SJCRH30 (cell line): ENCODE data around the gene ZMIZ2. TPM values are rescaled to one million over a fixed set of nuclear protein-coding genes. Genes with fewer than 3 reads are reported as not detected.
"Not testable (repeated sequence)": the region's sequence is repeated elsewhere in the genome, so short reads cannot be mapped to it uniquely, and the experiment has no call there.

Source experiments
- DNase-seq, 2 experiments: peaks; one replicate each; pipeline ENCODE4 v3.0.0-alpha.2; 2015 to 2020
- H3K27ac ChIP-seq: fragments of 250-450 bp; sonication (Bioruptor Pico); 2 replicates; pipeline ENCODE4 v1.5.1; 2020; ENCODE audit warnings: mild to moderate bottlenecking, moderate library complexity
- H3K27me3 ChIP-seq: fragments of 250-450 bp; sonication (Bioruptor Pico); 2 replicates; pipeline ENCODE4 v1.5.1; 2020; ENCODE audit warnings: mild to moderate bottlenecking, moderate library complexity
- H3K36me3 ChIP-seq: fragments of 250-450 bp; sonication (Bioruptor Pico); 2 replicates; pipeline ENCODE4 v1.5.1; 2020; ENCODE audit warnings: mild to moderate bottlenecking, moderate library complexity
- H3K4me1 ChIP-seq: fragments of 250-450 bp; sonication (Bioruptor Pico); 2 replicates; pipeline ENCODE4 v1.5.1; 2020; ENCODE audit warnings: mild to moderate bottlenecking, moderate library complexity
- H3K4me3 ChIP-seq: fragments of 250-450 bp; sonication (Bioruptor Pico); 2 replicates; pipeline ENCODE4 v1.5.1; 2020; ENCODE audit warnings: mild to moderate bottlenecking, moderate library complexity
- H3K9me3 ChIP-seq: fragments of 250-450 bp; sonication (Bioruptor Pico); replicated peaks from 2 replicates; pipeline ENCODE4 v1.5.1; 2020; ENCODE audit warnings: mild to moderate bottlenecking, moderate library complexity
- total RNA-seq: library from RNA; depleted of rRNA; stranded (reverse); fragments of >200 nt; shearing (Covaris generic); gene quantifications from 2 replicates; pipeline ENCODE4 v1.2.3, GENCODE V29; 2014

Gene ZMIZ2
- total RNA-seq, 1 experiment from 2014 or later, result 13.3 TPM

GRCh38 chr7:44791278-44792219 is 42.9 kb downstream of the ZMIZ2 start:
- DNase-seq, result no peak
- Histone ChIP-seq H3K36me3 (no peaks in the 10 kb centered on the region), H3K27me3 (no peaks in the 10 kb centered on the region), H3K9me3 (no peaks in the 10 kb centered on the region), H3K27ac (no peak overlapping the region), H3K4me1 (no peaks in the 10 kb centered on the region), H3K4me3 (no peak overlapping the region)

GRCh38 chr7:44793919-44794318 is 45.3 kb downstream of the ZMIZ2 start:
- peaks cover 20% of the 10 kb centered on the region for H3K36me3 ChIP-seq
- H3K4me3 ChIP-seq, result no peak overlapping the region
- H3K4me1 ChIP-seq, result peaks cover 5% of the 10 kb centered on the region; the same call in 1 of the 2 replicates
- no peaks in the 10 kb centered on the region for H3K9me3 ChIP-seq
- H3K27me3 ChIP-seq, result no peaks in the 10 kb centered on the region
- no peak overlapping the region for H3K27ac ChIP-seq
- no peak for DNase-seq

- Histone ChIP-seq H3K4me1 (peaks cover 7% of the 10 kb centered on the region; the same call in 1 of the 2 replicates), H3K4me3 (no peak overlapping the region), H3K9me3 (no peaks in the 10 kb centered on the region), H3K27ac (no peak overlapping the region), H3K36me3 (peaks cover 24% of the 10 kb centered on the region), H3K27me3 (no peaks in the 10 kb centered on the region)
- DNase-seq, result no peak
Measured at GRCh38 chr7:44794331-44794730, 45.7 kb downstream of the ZMIZ2 start.

- DNase-seq, result peak in 1 of 2 experiments; percentile 80
- Histone ChIP-seq H3K9me3 (no peaks in the 10 kb centered on the region), H3K4me3 (peak overlapping the region; percentile 94), H3K27ac (peak overlapping the region; percentile 99), H3K4me1 (peaks cover 7% of the 10 kb centered on the region; the same call in 1 of the 2 replicates), H3K27me3 (no peaks in the 10 kb centered on the region), H3K36me3 (peaks cover 41% of the 10 kb centered on the region)
Measured at GRCh38 chr7:44796034-44796503, 47.4 kb downstream of the ZMIZ2 start.

- Histone ChIP-seq H3K27ac (peak within 1 kb of the TSS; percentile 99), H3K4me1 (peaks cover 7% of the 10 kb centered on the region; the same call in 1 of the 2 replicates)
Measured at GRCh38 chr7:44796504-44797328, 48.1 kb downstream of the ZMIZ2 start, which contains the start of gene PPIA. TSS of gene PPIA (plus strand) at chr7:44796681. CDS start at chr7:44796725, 44 bp downstream.

GRCh38 chr7:44797329-44798258 is 48.9 kb downstream of the ZMIZ2 start:
- Histone ChIP-seq H3K27ac (peak overlapping the region; percentile 99), H3K36me3 (peaks cover 56% of the 10 kb centered on the region), H3K9me3 (no peaks in the 10 kb centered on the region), H3K4me3 (peak overlapping the region; percentile 94), H3K4me1 (peaks cover 7% of the 10 kb centered on the region; the same call in 1 of the 2 replicates), H3K27me3 (no peaks in the 10 kb centered on the region)
- peak; percentile 82 to 86 for DNase-seq

More at GRCh38 chr7:44796504-44797328, 48.1 kb downstream of the ZMIZ2 start, which contains the start of gene PPIA:
- Histone ChIP-seq H3K36me3 (peaks cover 48% of the 10 kb centered on the region), H3K4me3 (peak within 1 kb of the TSS; percentile 94), H3K9me3 (no peaks in the 10 kb centered on the region), H3K27me3 (no peaks in the 10 kb centered on the region)
- peak; percentile 99 for DNase-seq

GRCh38 chr7:44798649-44799305 is 50.1 kb downstream of the ZMIZ2 start:
- Histone ChIP-seq H3K27me3 (no peaks in the 10 kb centered on the region), H3K27ac (no peak overlapping the region), H3K4me3 (peak overlapping the region; percentile 94), H3K4me1 (peaks cover 7% of the 10 kb centered on the region; the same call in 1 of the 2 replicates), H3K9me3 (no peaks in the 10 kb centered on the region), H3K36me3 (peaks cover 68% of the 10 kb centered on the region)
- no peak for DNase-seq

GRCh38 chr7:44799939-44800338 is 51.3 kb downstream of the ZMIZ2 start:
- Histone ChIP-seq H3K9me3 (no peaks in the 10 kb centered on the region), H3K4me1 (peaks cover 7% of the 10 kb centered on the region; the same call in 1 of the 2 replicates), H3K27me3 (no peaks in the 10 kb centered on the region), H3K4me3 (no peak overlapping the region), H3K36me3 (peaks cover 75% of the 10 kb centered on the region), H3K27ac (no peak overlapping the region)
- no peak for DNase-seq

- no peak for DNase-seq
- H3K27ac ChIP-seq, result no peak overlapping the region
Measured at GRCh38 chr7:44801890-44802289, 53.2 kb downstream of the ZMIZ2 start.

GRCh38 chr7:44802418-44803025 is 53.9 kb downstream of the ZMIZ2 start:
- H3K27me3 ChIP-seq, result no peaks in the 10 kb centered on the region
- DNase-seq, result no peak
- no peak overlapping the region for H3K27ac ChIP-seq
- no peaks in the 10 kb centered on the region for H3K9me3 ChIP-seq
- H3K36me3 ChIP-seq, result peaks cover 69% of the 10 kb centered on the region
- H3K4me3 ChIP-seq, result no peak overlapping the region
- peaks cover 7% of the 10 kb centered on the region; the same call in 1 of the 2 replicates for H3K4me1 ChIP-seq

More at GRCh38 chr7:44801890-44802289, 53.2 kb downstream of the ZMIZ2 start:
- Histone ChIP-seq H3K4me3 (no peak overlapping the region), H3K27me3 (no peaks in the 10 kb centered on the region), H3K4me1 (peaks cover 7% of the 10 kb centered on the region; the same call in 1 of the 2 replicates), H3K9me3 (no peaks in the 10 kb centered on the region), H3K36me3 (peaks cover 75% of the 10 kb centered on the region)

- H3K4me3 ChIP-seq, H3K9me3 ChIP-seq, H3K27me3 ChIP-seq, H3K4me1 ChIP-seq, DNase-seq, H3K27ac ChIP-seq: not testable (repeated sequence)
- H3K36me3 ChIP-seq, result peaks cover 54% of the 10 kb centered on the region
Measured at GRCh38 chr7:44803828-44804519, 55.3 kb downstream of the ZMIZ2 start.

- no peak for DNase-seq
- Histone ChIP-seq H3K4me1 (no peaks in the 10 kb centered on the region), H3K4me3 (no peak overlapping the region), H3K9me3 (no peaks in the 10 kb centered on the region), H3K27ac (no peak overlapping the region), H3K27me3 (no peaks in the 10 kb centered on the region), H3K36me3 (peaks cover 35% of the 10 kb centered on the region)
Measured at GRCh38 chr7:44805950-44806349, 57.3 kb downstream of the ZMIZ2 start.
